Esophagus squamous epithelium (tissue), 5 donors: Measurements from ENCODE around the gene SLC13A4. TPM values are rescaled to one million over a fixed set of nuclear protein-coding genes. Genes with fewer than 3 reads are reported as not detected.

Experiments used
- DNase-seq: peaks from one replicate; lab custom pipeline; 2025; lab: John Stamatoyannopoulos, UW
- H3K27ac ChIP-seq, 4 donors: fragments of 200-600 bp; sonication (generic); one replicate each; pipeline ENCODE4 v1.5.1; 2016 to 2019; ENCODE audit warnings: mild to moderate bottlenecking in 1 of 4
- H3K27me3 ChIP-seq, 4 donors: fragments of 200-600 bp; sonication (generic); 1 replicate in 3 of 4; 2 replicates in 1 of 4; pipeline versions ENCODE4 v1.5.1 to v1.6.0; 2017 to 2021; ENCODE audit warnings: antibody characterized with exemption in 1 of 4
- H3K36me3 ChIP-seq, 3 donors: fragments of 200-600 bp; sonication (generic); one replicate each; pipeline ENCODE4 v1.5.1; 2016 to 2019
- H3K4me1 ChIP-seq, 3 donors: fragments of 200-600 bp; sonication (generic); one replicate each; pipeline ENCODE4 v1.5.1; 2017 to 2019
- H3K4me3 ChIP-seq, 4 donors: fragments of 200-600 bp; sonication (generic); 1 replicate in 3 of 4; 2 replicates in 1 of 4; pipeline ENCODE4 v1.5.1; 2016 to 2019; ENCODE audit warnings: mild to moderate bottlenecking in 2 of 4, moderate library complexity in 1 of 4
- H3K9me3 ChIP-seq, 3 donors: fragments of 200-600 bp; sonication (generic); one replicate each; pipeline ENCODE4 v1.5.1; 2016 to 2019
- POLR2A ChIP-seq, 4 donors: fragments of 450-650 bp; IDR thresholded peaks; one replicate each; pipeline ENCODE4 v1.6.1; 2017; ENCODE audit warnings: antibody characterized with exemption in 4 of 4, mild to moderate bottlenecking in 4 of 4, moderate library complexity in 3 of 4
- WGBS, 2 donors: methylation state at CpG; one replicate each; pipeline ENCODE4 v1.1.5; 2018; 5-methylcytosine and 5-hydroxymethylcytosine counted together
- intact Hi-C: fragments of 100-400 bp; cut with DNase I; formaldehyde crosslinking; loops from one replicate; pipeline ENCODE4 v1.15.0; 2022
- total RNA-seq, 4 donors: library from RNA; depleted of rRNA; stranded (reverse); fragments of >200 nt; gene quantifications; one replicate each; pipeline ENCODE4 v1.1.0, GENCODE V29; 2016
- TF ChIP-seq, protein P1 (sequence below), 6 experiments: fragments of 450-650 bp in 4 of 6; fragments of 200-600 bp in 2 of 6; sonication (generic) in 2 of 6; IDR thresholded peaks; one replicate each; pipeline ENCODE4 v1.5.1; 2016 to 2019; ENCODE audit warnings: antibody characterized with exemption in 6 of 6, mild to moderate bottlenecking in 4 of 6, moderate library complexity in 4 of 6
- donor health status: DM: yes; HTN: yes; CAD: no.

SLC13A4 gene
- total RNA-seq, 4 donors from 2014 or later: under 0.01 to 1.9 (median 1.5) TPM

DNA sequence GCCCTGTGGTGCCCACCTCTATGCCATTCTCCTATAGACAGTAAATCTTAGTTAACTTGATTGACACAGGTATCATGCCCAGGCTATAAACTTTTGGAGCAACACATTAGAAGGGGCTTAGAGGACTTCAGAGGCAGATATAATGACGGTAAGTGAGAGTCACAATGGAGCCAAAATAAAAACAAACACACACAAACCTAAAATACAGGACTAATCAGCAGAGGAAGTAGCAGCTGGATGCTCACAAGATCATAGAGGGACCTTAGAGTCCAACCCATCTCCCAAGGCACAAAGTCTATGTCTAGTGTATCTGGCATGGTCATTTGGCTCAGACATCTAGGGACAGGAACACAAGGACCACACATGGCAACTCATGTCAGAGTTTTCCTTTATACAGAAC is 12.3 kb downstream of the SLC13A4 start:
- TF ChIP-seq POLR2A (IDR thresholded peaks at IDR 0.05): no peak
- TF ChIP-seq, protein P1, sequence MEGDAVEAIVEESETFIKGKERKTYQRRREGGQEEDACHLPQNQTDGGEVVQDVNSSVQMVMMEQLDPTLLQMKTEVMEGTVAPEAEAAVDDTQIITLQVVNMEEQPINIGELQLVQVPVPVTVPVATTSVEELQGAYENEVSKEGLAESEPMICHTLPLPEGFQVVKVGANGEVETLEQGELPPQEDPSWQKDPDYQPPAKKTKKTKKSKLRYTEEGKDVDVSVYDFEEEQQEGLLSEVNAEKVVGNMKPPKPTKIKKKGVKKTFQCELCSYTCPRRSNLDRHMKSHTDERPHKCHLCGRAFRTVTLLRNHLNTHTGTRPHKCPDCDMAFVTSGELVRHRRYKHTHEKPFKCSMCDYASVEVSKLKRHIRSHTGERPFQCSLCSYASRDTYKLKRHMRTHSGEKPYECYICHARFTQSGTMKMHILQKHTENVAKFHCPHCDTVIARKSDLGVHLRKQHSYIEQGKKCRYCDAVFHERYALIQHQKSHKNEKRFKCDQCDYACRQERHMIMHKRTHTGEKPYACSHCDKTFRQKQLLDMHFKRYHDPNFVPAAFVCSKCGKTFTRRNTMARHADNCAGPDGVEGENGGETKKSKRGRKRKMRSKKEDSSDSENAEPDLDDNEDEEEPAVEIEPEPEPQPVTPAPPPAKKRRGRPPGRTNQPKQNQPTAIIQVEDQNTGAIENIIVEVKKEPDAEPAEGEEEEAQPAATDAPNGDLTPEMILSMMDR (IDR thresholded peaks at IDR 0.05): no peak
- Histone ChIP-seq H3K4me3 (no peak overlapping the region), H3K27me3 (peaks cover 0 to 40% (median 0%) of the 10 kb centered on the region in 4 donors), H3K27ac (no peak overlapping the region), H3K36me3 (no peaks in the 10 kb centered on the region), H3K9me3 (no peaks in the 10 kb centered on the region), H3K4me1 (peaks cover 0 to 33% (median 5%) of the 10 kb centered on the region in 3 donors)
- 83 to 100% methylated on average over 1 of the region's 1 CpG for WGBS, 2 donors
- intact Hi-C loops: no loop called here
- DNase-seq: no peak

DNA sequence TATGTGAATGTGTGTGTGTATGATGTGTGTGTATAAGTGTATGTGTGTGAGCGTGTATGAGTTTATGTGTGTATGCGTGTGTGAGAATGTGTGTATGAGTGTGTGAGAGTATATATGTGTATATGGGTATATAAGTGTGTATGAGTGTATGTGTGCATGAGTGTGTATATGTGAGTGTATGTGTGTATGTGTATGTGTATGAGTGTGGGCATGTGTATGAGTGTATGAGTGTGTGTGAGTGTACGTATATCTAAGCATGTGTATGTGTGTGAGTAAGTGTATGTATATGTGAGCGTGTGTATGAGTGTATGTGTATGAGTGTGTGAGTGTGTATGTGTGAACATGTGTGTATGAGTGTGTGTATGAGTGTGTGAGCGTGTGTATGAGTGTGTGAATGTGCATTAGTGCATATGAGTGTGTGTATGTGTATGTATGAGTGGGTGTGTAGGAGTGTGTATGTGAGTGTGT is 12.9 kb downstream of the SLC13A4 start:
- WGBS, 2 donors: 95 to 96% methylated on average over 5 of the region's 5 CpGs
- H3K9me3 ChIP-seq: no peaks in the 10 kb centered on the region
- intact Hi-C loops: no loop called here

DNA sequence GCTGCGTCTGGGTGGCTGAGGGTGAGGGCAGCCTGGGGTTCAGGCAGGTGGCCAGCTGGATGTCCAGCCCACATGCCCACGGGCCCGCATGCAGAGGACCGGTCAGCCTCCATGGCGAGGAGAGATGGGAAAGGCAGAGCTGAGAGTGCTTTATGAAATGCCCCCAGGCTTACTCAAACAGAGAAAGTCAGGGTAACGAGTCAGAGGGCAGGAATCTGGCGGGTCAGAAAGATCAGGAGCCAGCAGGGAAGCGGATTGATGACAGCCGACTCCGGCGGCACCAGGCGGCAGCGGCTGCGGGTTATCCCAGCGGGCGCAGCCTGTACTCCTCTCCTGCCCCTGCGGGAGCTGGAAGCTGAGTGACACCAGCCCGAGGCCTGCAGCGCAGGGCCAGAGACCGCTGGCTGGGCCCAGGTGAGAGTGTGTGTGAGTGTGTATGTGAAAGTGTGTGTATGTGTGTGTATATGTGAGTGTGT is 13.4 kb downstream of the SLC13A4 start:
- peaks cover 0 to 32% (median 0%) of the 10 kb centered on the region in 4 donors for H3K27me3 ChIP-seq
- no peak overlapping the region for H3K27ac ChIP-seq
- H3K9me3 ChIP-seq: no peaks in the 10 kb centered on the region
- H3K36me3 ChIP-seq: no peaks in the 10 kb centered on the region
- intact Hi-C loops: no loop called here
- TF ChIP-seq, protein P1 (IDR thresholded peaks at IDR 0.05): peak in 1 of 6 experiments; percentile 5
- TF ChIP-seq POLR2A (IDR thresholded peaks at IDR 0.05): no peak
- DNase-seq: no peak
- WGBS, 2 donors: 32 to 36% methylated on average over 18 of the region's 20 CpGs
- H3K4me1 ChIP-seq: peaks cover 0 to 34% (median 5%) of the 10 kb centered on the region in 3 donors
- peak overlapping the region in 1 of 4 donors; percentile 18 for H3K4me3 ChIP-seq

More for the DNA sequence above, 12.9 kb downstream of the SLC13A4 start:
- H3K4me1 ChIP-seq: peaks cover 0 to 34% (median 5%) of the 10 kb centered on the region in 3 donors
- DNase-seq: no peak
- no peak for TF ChIP-seq POLR2A (IDR thresholded peaks at IDR 0.05)
- TF ChIP-seq, protein P1 (IDR thresholded peaks at IDR 0.05): no peak
- no peak overlapping the region for H3K4me3 ChIP-seq
- H3K27me3 ChIP-seq: peaks cover 0 to 37% (median 0%) of the 10 kb centered on the region in 4 donors
- no peaks in the 10 kb centered on the region for H3K36me3 ChIP-seq
- no peak overlapping the region for H3K27ac ChIP-seq

DNA sequence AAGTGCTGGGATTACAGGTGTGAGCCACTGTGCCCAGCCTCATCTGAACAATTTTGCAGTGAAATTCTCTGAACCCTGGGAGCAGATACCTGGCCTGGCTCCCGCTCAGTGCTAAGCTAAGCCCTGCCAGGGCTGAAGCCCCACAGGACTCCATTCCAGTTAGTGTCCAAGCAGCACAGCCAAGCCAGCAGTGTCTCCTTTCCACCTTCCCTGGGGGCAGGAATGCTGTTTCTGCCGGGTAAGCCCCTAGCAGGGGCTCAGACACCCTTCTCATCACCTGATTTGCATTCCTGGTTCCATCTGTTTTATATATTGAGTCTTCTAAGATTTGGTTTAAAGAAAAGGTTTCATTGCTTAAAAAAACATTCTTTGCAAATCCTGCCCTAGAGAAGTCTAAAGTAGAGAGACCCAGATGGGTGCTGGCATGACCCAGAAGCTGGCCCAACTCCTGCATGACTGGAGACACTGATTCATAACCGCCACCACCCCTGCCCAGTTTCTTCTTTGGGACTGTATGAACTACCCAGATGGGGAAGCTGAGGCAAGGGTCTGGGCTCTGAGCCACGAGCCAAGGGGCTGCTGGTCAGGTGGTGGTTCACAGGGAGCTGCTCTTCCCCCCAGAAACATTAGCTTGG is 14.0 kb downstream of the SLC13A4 start:
- TF ChIP-seq POLR2A (IDR thresholded peaks at IDR 0.05): no peak
- TF ChIP-seq, protein P1 (IDR thresholded peaks at IDR 0.05): no peak
- no peaks in the 10 kb centered on the region for H3K36me3 ChIP-seq
- H3K27me3 ChIP-seq: peaks cover 0 to 26% (median 0%) of the 10 kb centered on the region in 4 donors
- 38 to 66% methylated on average over 3 to 4 of the region's 4 CpGs for WGBS, 2 donors
- no peaks in the 10 kb centered on the region for H3K9me3 ChIP-seq
- H3K27ac ChIP-seq: no peak overlapping the region
- intact Hi-C loops: no loop called here
- no peak overlapping the region for H3K4me3 ChIP-seq
- peaks cover 0 to 34% (median 5%) of the 10 kb centered on the region in 3 donors for H3K4me1 ChIP-seq
- no peak for DNase-seq

DNA sequence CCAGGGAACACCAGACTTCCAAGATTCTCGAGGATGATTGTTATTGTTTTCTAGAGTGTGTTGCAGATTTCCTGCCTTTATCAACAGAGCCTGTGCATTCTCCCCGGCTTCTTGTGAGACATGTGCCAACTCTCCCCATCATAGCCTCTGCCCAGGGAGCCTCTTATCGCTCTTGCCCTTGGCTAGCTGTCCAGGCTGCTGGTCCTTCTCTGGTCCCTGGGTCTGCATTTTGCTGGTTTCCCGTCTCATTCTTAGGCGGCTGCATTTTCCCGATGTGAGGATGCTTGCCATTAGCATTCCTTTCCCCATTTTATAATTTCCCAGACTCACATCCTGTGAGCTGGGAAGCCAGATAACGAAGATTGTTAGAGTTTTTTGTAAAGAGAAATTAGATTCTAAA is 15.2 kb downstream of the SLC13A4 start:
- TF ChIP-seq POLR2A (IDR thresholded peaks at IDR 0.05): no peak
- Histone ChIP-seq H3K27ac (no peak overlapping the region), H3K27me3 (peaks cover 0 to 14% (median 0%) of the 10 kb centered on the region in 4 donors), H3K36me3 (no peaks in the 10 kb centered on the region), H3K9me3 (no peaks in the 10 kb centered on the region), H3K4me3 (no peak overlapping the region), H3K4me1 (peaks cover 4 to 40% (median 8%) of the 10 kb centered on the region in 3 donors)
- DNase-seq: no peak
- 62 to 83% methylated on average over 7 of the region's 7 CpGs for WGBS, 2 donors
- intact Hi-C loops: no loop called here
